Mesendoderm (in vitro differentiated cells): ENCODE data around the gene RNU5B-1.

Source experiments
- DNase-seq: peaks from one replicate; pipeline ENCODE4 v3.0.0; 2013
- H2AK5ac ChIP-seq: 2 replicates; pipeline ENCODE4 v1.6.1; 2013; ENCODE audit warnings: low read length, inconsistent platforms
- H2BK120ac ChIP-seq: 2 replicates; pipeline ENCODE4 v1.6.1; 2013; ENCODE audit warnings: low read depth, mild to moderate bottlenecking, low read length, moderate library complexity, mixed read lengths
- H2BK15ac ChIP-seq: replicated peaks from 2 replicates; pipeline ENCODE4 v1.6.1; 2013; ENCODE audit warnings: low read depth, mild to moderate bottlenecking, moderate library complexity
- H2BK5ac ChIP-seq: 2 replicates; pipeline ENCODE4 v1.6.1; 2013; ENCODE audit warnings: low read length, inconsistent platforms
- H3K18ac ChIP-seq: 2 replicates; pipeline ENCODE4 v1.6.1; 2013; ENCODE audit warnings: mild to moderate bottlenecking, low read length, mixed read lengths
- H3K23ac ChIP-seq: one replicate; pipeline ENCODE4 v1.6.1; 2013; ENCODE audit warnings: low read length
- H3K27ac ChIP-seq: 2 replicates; pipeline ENCODE4 v1.5.1; 2013; ENCODE audit warnings: low read depth, mild to moderate bottlenecking, inconsistent platforms, low read length, moderate library complexity
- H3K27me3 ChIP-seq: 2 replicates; pipeline ENCODE4 v1.6.1; 2013; ENCODE audit warnings: low read length, control low read depth, mild to moderate bottlenecking, inconsistent platforms; ENCODE audit not compliant: insufficient read depth, poor library complexity
- H3K36me3 ChIP-seq: 2 replicates; pipeline ENCODE4 v1.6.1; 2013; ENCODE audit warnings: low read length, inconsistent platforms; ENCODE audit not compliant: control insufficient read depth, insufficient read depth
- H3K4ac ChIP-seq: one replicate; pipeline ENCODE4 v1.6.1; 2013; ENCODE audit warnings: low read depth, mild to moderate bottlenecking, low read length, moderate library complexity
- H3K4me1 ChIP-seq: 2 replicates; pipeline ENCODE4 v1.6.1; 2013; ENCODE audit warnings: low read depth, low read length, inconsistent platforms; ENCODE audit not compliant: control insufficient read depth
- H3K4me2 ChIP-seq: 2 replicates; pipeline ENCODE4 v1.6.1; 2013; ENCODE audit warnings: low read length
- H3K4me3 ChIP-seq: 2 replicates; pipeline ENCODE4 v1.5.1; 2013; ENCODE audit warnings: mild to moderate bottlenecking, low read length
- H3K56ac ChIP-seq: one replicate; pipeline ENCODE4 v1.6.1; 2013; ENCODE audit warnings: low read length
- H3K79me1 ChIP-seq: 2 replicates; pipeline ENCODE4 v1.6.1; 2013; ENCODE audit warnings: low read length, inconsistent platforms
- H3K79me2 ChIP-seq: 2 replicates; pipeline ENCODE4 v1.6.1; 2013; ENCODE audit warnings: mild to moderate bottlenecking, low read length; ENCODE audit not compliant: control insufficient read depth, insufficient read depth
- H3K9ac ChIP-seq: 2 replicates; pipeline ENCODE4 v1.6.1; 2013; ENCODE audit warnings: low read length, inconsistent platforms
- H4K5ac ChIP-seq: one replicate; pipeline ENCODE4 v1.6.1; 2013; ENCODE audit warnings: low read length
- H4K8ac ChIP-seq: one replicate; pipeline ENCODE4 v1.6.1; 2013; ENCODE audit warnings: low read depth, mild to moderate bottlenecking, control low read depth, low read length, moderate library complexity
- WGBS: extraction: QIAGEN DNeasy Blood & Tissue Kit; methylation state at CpG from one replicate; pipeline ENCODE4 v1.1.7; 2013; ENCODE audit warnings: low lambda C conversion rate, missing lambda C conversion rate; ENCODE audit not compliant: insufficient coverage; ENCODE audit errors: extremely low coverage; 5-methylcytosine and 5-hydroxymethylcytosine counted together

The RNU5B-1 gene

DNA sequence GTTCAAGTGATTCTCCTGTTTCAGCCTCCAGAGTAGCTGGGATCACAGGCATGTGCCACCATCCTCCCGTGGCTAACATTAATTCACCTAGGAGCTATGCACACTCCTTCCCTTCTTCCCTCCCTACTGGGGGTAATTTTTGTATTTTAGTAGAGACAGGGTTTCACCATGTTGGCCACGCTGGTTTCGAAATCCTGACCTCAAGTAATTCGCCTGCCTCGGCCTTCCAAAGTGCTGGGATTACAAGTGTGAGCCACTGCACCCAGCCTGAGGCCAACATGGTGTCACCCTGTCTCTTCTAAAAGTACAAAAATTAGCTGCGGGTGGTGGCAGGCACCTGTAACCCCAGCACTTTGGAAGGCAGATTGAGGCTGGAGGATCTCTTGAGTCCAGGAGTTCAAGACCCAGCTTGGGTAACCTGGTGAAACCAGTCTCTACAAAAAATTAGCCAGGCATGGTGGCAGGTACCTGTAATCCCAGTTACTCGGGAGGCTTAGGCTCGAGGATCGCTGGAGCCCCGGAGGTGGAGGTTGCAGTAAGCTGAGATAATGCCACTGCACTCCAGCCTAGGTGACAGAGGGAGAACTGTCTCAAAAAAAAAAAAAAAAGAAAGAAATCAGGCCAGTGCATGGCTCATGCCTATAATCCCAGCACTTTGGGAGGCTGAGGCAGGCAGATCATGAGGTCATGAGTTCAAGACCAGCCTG lies 6.1 kb downstream of the RNU5B-1 start:
- Histone ChIP-seq H3K18ac (no peak overlapping the region), H3K23ac (no peak overlapping the region), H2BK15ac (no peak overlapping the region), H2AK5ac (no peak overlapping the region), H4K5ac (no peak overlapping the region), H3K56ac (no peak overlapping the region), H3K4me1 (no peaks in the 10 kb centered on the region), H3K79me1 (no peaks in the 10 kb centered on the region), H2BK120ac (no peak overlapping the region), H2BK5ac (no peak overlapping the region), H3K4me3 (no peak overlapping the region), H3K4me2 (no peak overlapping the region), H3K27me3 (no peaks in the 10 kb centered on the region), H3K4ac (no peak overlapping the region), H3K79me2 (no peaks in the 10 kb centered on the region), H4K8ac (no peak overlapping the region), H3K27ac (no peak overlapping the region), H3K36me3 (no peaks in the 10 kb centered on the region), H3K9ac (no peak overlapping the region)
- DNase-seq = no peak
- no CpG with 5 or more reads among the region's 10 CpGs for whole genome bisulfite sequencing

DNA sequence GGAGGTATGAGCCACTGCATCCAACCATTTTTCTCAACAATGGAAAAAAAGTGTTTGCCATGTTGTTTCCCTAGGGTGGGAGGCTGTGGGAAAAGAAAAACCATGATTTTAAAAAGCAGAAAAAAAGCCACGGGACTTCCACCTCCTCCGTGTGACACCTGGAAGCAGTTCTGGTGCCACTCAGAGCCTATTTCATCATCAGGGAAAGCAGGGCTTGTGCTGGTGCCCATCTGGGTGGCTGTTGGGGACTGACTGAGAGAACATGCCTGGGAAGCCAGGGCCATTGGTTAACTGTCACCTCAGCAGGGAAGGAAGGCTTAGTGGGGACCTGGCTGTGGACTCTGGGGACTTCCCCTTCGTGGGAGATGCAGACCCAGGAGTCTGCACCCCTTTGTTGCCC lies 7.3 kb downstream of the RNU5B-1 start:
- no peak overlapping the region for H2BK5ac ChIP-seq
- no peak overlapping the region for H3K4ac ChIP-seq
- H3K18ac ChIP-seq = no peak overlapping the region
- no peak overlapping the region for H3K27ac ChIP-seq
- H2BK15ac ChIP-seq = no peak overlapping the region
- H3K79me2 ChIP-seq = no peaks in the 10 kb centered on the region
- H4K5ac ChIP-seq = no peak overlapping the region
- H3K79me1 ChIP-seq = no peaks in the 10 kb centered on the region
- DNase-seq = no peak
- no peak overlapping the region for H3K56ac ChIP-seq
- H4K8ac ChIP-seq = no peak overlapping the region
- H2AK5ac ChIP-seq = no peak overlapping the region
- H3K4me2 ChIP-seq = no peak overlapping the region
- no CpG with 5 or more reads among the region's 3 CpGs for WGBS
- H3K4me1 ChIP-seq = no peaks in the 10 kb centered on the region
- H2BK120ac ChIP-seq = no peak overlapping the region
- no peaks in the 10 kb centered on the region for H3K27me3 ChIP-seq
- no peak overlapping the region for H3K9ac ChIP-seq
- H3K23ac ChIP-seq = no peak overlapping the region
- no peak overlapping the region for H3K4me3 ChIP-seq
- H3K36me3 ChIP-seq = no peaks in the 10 kb centered on the region

DNA sequence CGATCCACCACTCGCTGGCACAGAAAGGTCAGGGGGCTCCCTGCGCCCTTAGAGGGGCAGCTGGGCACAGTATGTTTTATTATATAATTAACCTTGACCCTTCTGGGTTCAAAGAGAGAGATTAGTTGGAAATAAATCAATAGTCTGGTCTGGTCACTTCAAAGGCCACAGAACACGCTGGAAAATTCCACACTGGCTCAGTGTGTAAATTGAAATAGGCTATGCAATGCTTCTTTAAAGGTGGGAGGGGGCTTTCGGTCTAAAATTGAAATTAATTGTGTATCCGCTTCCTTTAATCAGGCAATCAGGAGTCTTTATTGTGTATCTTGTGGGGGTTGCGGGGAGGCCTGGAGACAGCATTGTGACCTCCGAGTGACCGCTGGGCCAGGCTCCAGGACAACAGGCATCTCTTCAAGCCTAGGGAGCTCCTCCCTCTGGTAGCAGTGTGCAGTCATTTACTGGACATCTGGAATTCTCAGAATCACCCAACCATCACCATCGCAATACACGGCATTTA lies 8.0 kb downstream of the RNU5B-1 start:
- no peaks in the 10 kb centered on the region for H3K4me1 ChIP-seq
- no peak overlapping the region for H2BK15ac ChIP-seq
- H2AK5ac ChIP-seq = no peak overlapping the region
- no peaks in the 10 kb centered on the region for H3K79me2 ChIP-seq
- no peak overlapping the region for H2BK120ac ChIP-seq
- H4K5ac ChIP-seq = no peak overlapping the region
- no peaks in the 10 kb centered on the region for H3K36me3 ChIP-seq
- no CpG with 5 or more reads among the region's 11 CpGs for WGBS
- H2BK5ac ChIP-seq = no peak overlapping the region
- H3K4me2 ChIP-seq = no peak overlapping the region
- H3K56ac ChIP-seq = no peak overlapping the region
- no peak overlapping the region for H4K8ac ChIP-seq
- H3K27me3 ChIP-seq = no peaks in the 10 kb centered on the region
- DNase-seq = no peak
- no peak overlapping the region for H3K23ac ChIP-seq
- no peak overlapping the region for H3K18ac ChIP-seq
- H3K4me3 ChIP-seq = no peak overlapping the region
- no peak overlapping the region for H3K9ac ChIP-seq
- no peaks in the 10 kb centered on the region for H3K79me1 ChIP-seq
- H3K27ac ChIP-seq = no peak overlapping the region
- H3K4ac ChIP-seq = no peak overlapping the region

DNA sequence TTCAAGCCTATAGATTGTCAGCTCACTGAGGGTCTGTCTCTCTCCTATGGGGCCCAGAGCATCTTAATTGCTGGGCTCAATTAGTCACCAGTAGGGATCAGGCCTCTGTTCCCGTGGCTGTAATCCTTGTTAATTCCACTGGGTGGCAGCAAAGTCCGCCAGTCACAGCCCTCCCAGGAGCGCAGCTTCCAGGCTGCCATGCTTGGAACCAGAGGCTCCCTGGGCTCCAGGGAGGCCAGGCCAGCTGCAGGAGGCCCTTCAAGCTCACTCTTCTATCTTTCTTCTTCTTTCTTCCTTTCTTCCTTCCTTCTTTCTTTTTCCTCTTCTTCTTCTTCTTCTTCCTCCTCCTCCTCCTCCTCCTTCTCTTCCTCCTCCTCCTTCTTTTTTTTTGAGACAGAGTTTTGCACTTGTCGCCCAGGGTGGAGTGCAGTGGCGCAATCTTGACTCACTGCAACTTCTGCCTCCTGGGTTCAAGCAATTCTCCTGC lies 14.4 kb downstream of the RNU5B-1 start:
- Histone ChIP-seq H2BK5ac (no peak overlapping the region), H3K4me2 (no peak overlapping the region), H3K4ac (no peak overlapping the region), H3K27ac (no peak overlapping the region), H2AK5ac (no peak overlapping the region), H4K5ac (no peak overlapping the region), H3K23ac (no peak overlapping the region), H3K4me3 (no peak overlapping the region), H3K79me1 (no peaks in the 10 kb centered on the region), H3K56ac (no peak overlapping the region), H2BK15ac (no peak overlapping the region), H3K9ac (no peak overlapping the region), H3K27me3 (no peaks in the 10 kb centered on the region), H4K8ac (no peak overlapping the region), H3K36me3 (no peaks in the 10 kb centered on the region), H3K79me2 (no peaks in the 10 kb centered on the region), H3K4me1 (no peaks in the 10 kb centered on the region), H2BK120ac (no peak overlapping the region), H3K18ac (no peak overlapping the region)
- DNase-seq = peak; percentile 88
- WGBS = no CpG with 5 or more reads among the region's 5 CpGs

DNA sequence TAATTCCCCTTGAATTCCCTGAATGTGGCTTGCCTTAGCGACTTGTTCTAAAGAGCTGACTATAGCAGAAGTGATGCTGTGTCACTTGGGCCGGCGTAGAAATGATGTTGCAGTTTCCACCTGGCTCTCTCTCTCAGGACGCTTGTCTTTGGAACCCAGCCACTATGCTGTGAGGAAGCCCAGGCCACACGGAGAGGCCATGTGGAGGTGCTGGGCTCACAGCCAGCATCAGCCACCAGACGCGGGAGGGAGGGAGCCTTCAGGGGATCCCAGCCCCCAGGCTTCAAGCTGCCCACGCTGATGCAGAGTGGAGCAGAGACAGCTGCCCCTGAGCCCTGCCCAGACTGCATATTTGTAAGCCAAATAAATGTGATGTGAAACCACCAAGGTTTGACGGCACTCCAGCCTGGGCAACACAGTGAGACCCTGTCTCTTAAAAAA lies 18.6 kb downstream of the RNU5B-1 start:
- H2BK5ac ChIP-seq = no peak overlapping the region
- no peaks in the 10 kb centered on the region for H3K4me1 ChIP-seq
- WGBS = no CpG with 5 or more reads among the region's 9 CpGs
- H3K23ac ChIP-seq = no peak overlapping the region
- no peak overlapping the region for H2BK120ac ChIP-seq
- DNase-seq = no peak
- no peak overlapping the region for H4K5ac ChIP-seq
- no peak overlapping the region for H2BK15ac ChIP-seq
- H3K56ac ChIP-seq = no peak overlapping the region
- H3K9ac ChIP-seq = no peak overlapping the region
- no peaks in the 10 kb centered on the region for H3K36me3 ChIP-seq
- no peak overlapping the region for H3K4ac ChIP-seq
- no peak overlapping the region for H3K18ac ChIP-seq
- no peak overlapping the region for H2AK5ac ChIP-seq
- no peak overlapping the region for H3K4me3 ChIP-seq
- H3K79me1 ChIP-seq = no peaks in the 10 kb centered on the region
- H4K8ac ChIP-seq = no peak overlapping the region
- no peaks in the 10 kb centered on the region for H3K27me3 ChIP-seq
- H3K27ac ChIP-seq = no peak overlapping the region
- no peak overlapping the region for H3K4me2 ChIP-seq
- no peaks in the 10 kb centered on the region for H3K79me2 ChIP-seq

DNA sequence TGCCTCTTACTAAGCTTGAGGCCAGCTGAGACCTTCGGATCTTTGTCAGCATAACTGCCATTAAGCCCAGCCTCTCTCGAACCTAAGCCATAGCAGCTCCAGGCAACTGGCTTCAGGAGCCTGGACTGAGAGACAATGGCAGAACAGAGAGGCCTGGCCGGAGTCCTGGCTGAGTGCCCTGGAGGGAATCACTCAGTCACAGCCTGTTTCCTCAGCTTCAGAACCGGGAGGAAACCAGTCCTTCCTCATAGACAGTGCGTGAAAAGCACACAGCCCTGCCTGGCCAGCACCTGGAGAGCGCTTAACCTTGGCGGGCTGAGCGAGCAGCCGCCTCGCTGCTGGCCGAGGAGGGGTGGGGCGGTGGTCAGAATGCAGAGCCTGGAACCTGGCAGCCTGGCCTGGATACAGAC lies 21.6 kb downstream of the RNU5B-1 start:
- Histone ChIP-seq H3K27ac (no peak overlapping the region), H3K9ac (no peak overlapping the region), H3K4me3 (no peak overlapping the region), H3K4me1 (no peaks in the 10 kb centered on the region), H3K4ac (no peak overlapping the region), H3K79me2 (no peaks in the 10 kb centered on the region), H4K5ac (no peak overlapping the region), H2BK5ac (no peak overlapping the region), H3K23ac (no peak overlapping the region), H3K18ac (no peak overlapping the region), H3K27me3 (no peaks in the 10 kb centered on the region), H2BK120ac (no peak overlapping the region), H3K79me1 (no peaks in the 10 kb centered on the region), H3K4me2 (no peak overlapping the region), H4K8ac (no peak overlapping the region), H3K36me3 (peaks cover 4% of the 10 kb centered on the region), H3K56ac (no peak overlapping the region), H2AK5ac (no peak overlapping the region), H2BK15ac (no peak overlapping the region)
- no CpG with 5 or more reads among the region's 12 CpGs for WGBS
- DNase-seq = peak; percentile 78
